HepG2 (cell line): ENCODE results near the gene BCL2L1. TPM values are rescaled to one million over a fixed set of nuclear protein-coding genes. Genes with fewer than 3 reads are reported as not detected.

Experiments used
- JUN ChIP-seq: sonication (generic); formaldehyde crosslinking; IDR thresholded peaks from 2 replicates; pipeline ENCODE4 v1.4.0; 2020; ENCODE audit warnings: mild to moderate bottlenecking, missing genetic modification reagents
- PHB2 ChIP-seq: fragments of 450-650 bp; IDR thresholded peaks from 2 replicates; pipeline ENCODE4 v1.6.1; 2018; ENCODE audit not compliant: partially characterized antibody
- RAD21 ChIP-seq: fragments of 450-650 bp; formaldehyde crosslinking; IDR thresholded peaks from 2 replicates; pipeline ENCODE4 v1.5.0; 2020; ENCODE audit warnings: mild to moderate bottlenecking
- RFXANK ChIP-seq: IDR thresholded peaks from 2 replicates; pipeline ENCODE4 v1.6.1; 2016
- ZBTB43 ChIP-seq: sonication (generic); formaldehyde crosslinking; conservative IDR thresholded peaks from 2 replicates; pipeline ENCODE4 v1.4.0; 2020; ENCODE audit warnings: missing genetic modification reagents
- ZNF34 ChIP-seq: sonication (generic); formaldehyde crosslinking; IDR thresholded peaks from 2 replicates; pipeline ENCODE4 v1.4.0; 2020; ENCODE audit warnings: mild to moderate bottlenecking, missing genetic modification reagents, borderline replicate concordance
- ZNF674 ChIP-seq: sonication (generic); formaldehyde crosslinking; IDR thresholded peaks from 2 replicates; pipeline ENCODE4 v1.5.0; 2020; ENCODE audit warnings: low read depth, mild to moderate bottlenecking, missing genetic modification reagents
- polyA plus RNA-seq, 8 experiments: library from polyadenylated mRNA; depleted of rRNA in 3 of 8; stranded (reverse) in 7 of 8; unstranded in 1 of 8; fragments of >200 nt; fragmentation: Illumina TruSeq in 4 of 8; extraction: Trizol in 4 of 8; gene quantifications; 2 replicates each; pipeline versions ENCODE4 v1.2.1 to v1.2.3, GENCODE V29; 2011 to 2016; ENCODE audit warnings: low read depth in 4 of 8, missing spikeins in 1 of 8, mixed read lengths in 1 of 8; ENCODE audit not compliant: insufficient read depth in 1 of 8
- total RNA-seq, 5 experiments: library from RNA; depleted of rRNA; stranded (reverse); fragments of >200 nt; fragmentation: Illumina TruSeq; extraction: Trizol; gene quantifications; 2 replicates each; pipeline ENCODE4 v1.2.3, GENCODE V29; 2016; ENCODE audit warnings: low read depth in 1 of 5
- TF ChIP-seq, protein P1 (sequence below): sonication (generic); formaldehyde crosslinking; IDR thresholded peaks from 2 replicates; pipeline ENCODE4 v1.5.1; 2020; ENCODE audit warnings: mild to moderate bottlenecking, missing genetic modification reagents
- TF ChIP-seq, protein P2 (sequence below): sonication (generic); formaldehyde crosslinking; IDR thresholded peaks from 2 replicates; pipeline ENCODE4 v1.4.0; 2020; ENCODE audit warnings: mild to moderate bottlenecking, missing genetic modification reagents
- TF ChIP-seq, protein P3 (sequence below): sonication (generic); formaldehyde crosslinking; IDR thresholded peaks from 2 replicates; pipeline ENCODE4 v1.8.1; 2023; ENCODE audit warnings: mild to moderate bottlenecking, missing genetic modification reagents, borderline replicate concordance
- TF ChIP-seq, protein P4 (sequence below): sonication (generic); formaldehyde crosslinking; IDR thresholded peaks from 2 replicates; pipeline ENCODE4 v1.5.1; 2020; ENCODE audit warnings: missing genetic modification reagents, mild to moderate bottlenecking, borderline replicate concordance

The BCL2L1 gene
- total and polyA plus RNA-seq, 2 of the 13 experiments (the other 11 are each of a cell fraction or from before 2014, with no cell fraction given): 164 to 258 TPM

DNA sequence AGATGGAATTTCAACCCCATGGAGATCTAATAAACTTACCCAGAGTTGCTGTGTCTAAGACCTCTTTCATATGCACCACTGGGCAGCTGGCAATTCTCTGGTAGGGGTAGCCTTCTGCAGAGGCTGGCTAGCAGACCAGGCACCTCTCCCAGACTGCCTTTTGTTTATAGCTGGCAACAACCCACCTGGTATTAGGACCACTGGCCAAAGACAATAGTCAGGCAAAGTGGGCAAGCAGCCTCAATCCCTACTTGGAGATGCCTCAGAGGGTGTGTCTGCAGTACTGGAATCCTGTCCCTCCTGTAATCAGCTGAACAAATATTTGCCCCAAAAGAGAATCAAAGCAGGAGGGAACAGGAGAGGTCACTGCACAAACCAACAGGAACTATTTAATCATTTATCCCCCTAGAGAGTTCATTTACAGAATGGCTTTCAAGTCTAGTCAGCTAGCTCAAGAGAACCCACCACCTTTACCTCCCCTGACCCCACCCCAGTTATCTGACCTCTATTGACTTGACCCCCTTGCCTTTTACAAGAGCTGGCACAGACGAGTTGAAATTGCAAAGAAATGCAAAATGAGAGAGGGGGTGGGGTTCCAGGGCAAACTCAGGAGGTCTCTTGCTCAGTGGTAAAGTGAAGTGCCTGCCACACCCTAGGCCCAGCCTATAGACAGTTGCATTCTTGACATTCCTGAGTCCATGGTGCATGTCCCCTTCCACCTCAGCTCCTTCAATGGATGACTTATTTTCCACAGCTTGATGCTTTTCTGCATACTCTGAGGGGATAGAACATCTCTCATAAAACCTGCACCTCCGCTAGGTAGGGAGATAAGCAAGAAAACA, 2.8 kb downstream of the BCL2L1 start (continued):
- no peak; the same call in 1 of the 2 replicates for TF ChIP-seq RAD21
- TF ChIP-seq, protein P1, sequence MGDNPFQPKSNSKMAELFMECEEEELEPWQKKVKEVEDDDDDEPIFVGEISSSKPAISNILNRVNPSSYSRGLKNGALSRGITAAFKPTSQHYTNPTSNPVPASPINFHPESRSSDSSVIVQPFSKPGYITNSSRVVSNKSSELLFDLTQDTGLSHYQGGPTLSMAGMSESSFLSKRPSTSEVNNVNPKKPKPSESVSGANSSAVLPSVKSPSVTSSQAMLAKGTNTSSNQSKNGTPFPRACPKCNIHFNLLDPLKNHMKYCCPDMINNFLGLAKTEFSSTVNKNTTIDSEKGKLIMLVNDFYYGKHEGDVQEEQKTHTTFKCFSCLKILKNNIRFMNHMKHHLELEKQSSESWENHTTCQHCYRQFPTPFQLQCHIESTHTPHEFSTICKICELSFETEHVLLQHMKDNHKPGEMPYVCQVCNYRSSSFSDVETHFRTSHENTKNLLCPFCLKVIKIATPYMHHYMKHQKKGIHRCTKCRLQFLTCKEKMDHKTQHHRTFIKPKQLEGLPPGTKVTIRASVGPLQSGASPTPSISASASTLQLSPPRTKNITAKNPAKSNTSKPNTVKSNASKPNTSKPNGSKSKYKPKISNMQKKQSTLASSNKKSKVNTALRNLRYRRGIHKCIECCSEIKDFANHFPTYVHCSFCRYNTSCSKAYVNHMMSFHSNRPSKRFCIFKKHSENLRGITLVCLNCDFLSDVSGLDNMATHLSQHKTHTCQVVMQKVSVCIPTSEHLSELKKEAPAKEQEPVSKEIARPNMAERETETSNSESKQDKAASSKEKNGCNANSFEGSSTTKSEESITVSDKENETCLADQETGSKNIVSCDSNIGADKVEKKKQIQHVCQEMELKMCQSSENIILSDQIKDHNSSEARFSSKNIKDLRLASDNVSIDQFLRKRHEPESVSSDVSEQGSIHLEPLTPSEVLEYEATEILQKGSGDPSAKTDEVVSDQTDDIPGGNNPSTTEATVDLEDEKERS (CRISPR knock-in tag): peak; percentile 81
- 0 out of 2 replicates have a peak, but pooled peaks have one; percentile 71 for TF ChIP-seq ZNF34 (CRISPR knock-in tag)
- no peak for TF ChIP-seq PHB2
- TF ChIP-seq RFXANK (CRISPR knock-in tag): no peak; the same call in 1 of the 2 replicates
- peak; percentile 89 for TF ChIP-seq ZBTB43 (CRISPR knock-in tag)
- TF ChIP-seq, protein P2, sequence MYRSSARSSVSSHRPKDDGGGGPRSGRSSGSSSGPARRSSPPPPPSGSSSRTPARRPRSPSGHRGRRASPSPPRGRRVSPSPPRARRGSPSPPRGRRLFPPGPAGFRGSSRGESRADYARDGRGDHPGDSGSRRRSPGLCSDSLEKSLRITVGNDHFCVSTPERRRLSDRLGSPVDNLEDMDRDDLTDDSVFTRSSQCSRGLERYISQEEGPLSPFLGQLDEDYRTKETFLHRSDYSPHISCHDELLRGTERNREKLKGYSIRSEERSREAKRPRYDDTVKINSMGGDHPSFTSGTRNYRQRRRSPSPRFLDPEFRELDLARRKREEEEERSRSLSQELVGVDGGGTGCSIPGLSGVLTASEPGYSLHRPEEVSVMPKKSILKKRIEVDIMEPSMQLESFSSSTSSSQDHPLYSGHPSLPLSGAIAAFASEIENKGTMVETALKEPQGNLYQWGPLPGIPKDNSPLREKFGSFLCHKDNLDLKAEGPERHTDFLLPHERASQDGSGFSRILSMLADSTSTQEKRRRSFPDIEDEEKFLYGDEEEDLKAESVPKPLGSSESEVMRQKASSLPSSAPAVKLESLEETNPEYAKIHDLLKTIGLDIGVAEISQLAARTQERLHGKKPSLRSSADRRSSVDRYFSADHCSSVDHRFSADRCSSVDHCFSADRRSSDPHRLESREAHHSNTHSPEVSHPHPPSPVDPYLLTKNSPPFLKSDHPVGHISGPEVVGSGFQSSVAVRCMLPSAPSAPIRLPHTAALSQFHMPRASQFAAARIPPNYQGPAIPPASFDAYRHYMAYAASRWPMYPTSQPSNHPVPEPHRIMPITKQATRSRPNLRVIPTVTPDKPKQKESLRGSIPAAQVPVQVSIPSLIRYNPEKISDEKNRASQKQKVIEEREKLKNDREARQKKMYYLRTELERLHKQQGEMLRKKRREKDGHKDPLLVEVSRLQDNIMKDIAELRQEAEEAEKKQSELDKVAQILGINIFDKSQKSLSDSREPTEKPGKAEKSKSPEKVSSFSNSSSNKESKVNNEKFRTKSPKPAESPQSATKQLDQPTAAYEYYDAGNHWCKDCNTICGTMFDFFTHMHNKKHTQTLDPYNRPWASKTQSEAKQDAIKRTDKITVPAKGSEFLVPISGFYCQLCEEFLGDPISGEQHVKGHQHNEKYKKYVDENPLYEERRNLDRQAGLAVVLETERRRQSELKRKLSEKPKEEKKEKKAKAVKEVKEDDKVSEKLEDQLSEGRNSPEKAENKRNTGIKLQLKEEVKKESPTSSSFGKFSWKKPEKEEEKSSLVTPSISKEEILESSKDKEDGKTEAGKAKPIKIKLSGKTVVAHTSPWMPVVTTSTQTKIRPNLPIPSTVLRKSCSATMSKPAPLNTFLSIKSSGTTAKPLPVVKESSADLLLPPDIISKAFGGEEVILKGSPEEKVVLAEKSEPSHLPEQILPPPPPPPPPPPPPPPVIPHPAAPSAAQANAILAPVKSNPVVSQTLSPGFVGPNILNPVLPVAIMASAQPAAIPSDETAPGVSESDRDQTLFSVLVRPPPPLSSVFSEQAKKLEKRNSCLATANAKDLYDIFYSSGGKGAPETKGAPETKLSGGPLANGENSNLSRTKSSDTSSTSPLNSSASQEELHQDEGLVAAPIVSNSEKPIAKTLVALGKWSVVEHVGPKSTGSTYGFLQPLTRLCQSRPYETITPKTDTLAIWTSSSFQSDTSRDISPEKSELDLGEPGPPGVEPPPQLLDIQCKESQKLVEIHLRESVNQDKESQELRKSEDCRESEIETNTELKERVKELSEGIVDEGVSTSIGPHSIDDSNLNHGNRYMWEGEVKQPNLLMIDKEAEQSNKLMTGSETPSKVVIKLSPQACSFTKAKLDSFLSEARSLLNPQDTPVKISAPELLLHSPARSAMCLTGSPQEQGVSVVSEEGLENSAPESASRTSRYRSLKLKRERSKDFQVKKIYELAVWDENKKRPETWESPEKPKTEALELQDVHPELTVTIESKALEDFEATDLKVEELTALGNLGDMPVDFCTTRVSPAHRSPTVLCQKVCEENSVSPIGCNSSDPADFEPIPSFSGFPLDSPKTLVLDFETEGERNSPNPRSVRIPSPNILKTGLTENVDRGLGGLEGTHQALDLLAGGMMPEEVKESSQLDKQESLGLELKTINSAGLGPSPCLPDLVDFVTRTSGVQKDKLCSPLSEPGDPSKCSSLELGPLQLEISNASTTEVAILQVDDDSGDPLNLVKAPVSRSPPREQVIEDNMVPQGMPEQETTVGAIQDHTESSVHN (CRISPR knock-in tag): 0 out of 2 replicates have a peak, but pooled peaks have one; percentile 73
- TF ChIP-seq JUN (CRISPR knock-in tag): peak; percentile 87
- TF ChIP-seq, protein P3, sequence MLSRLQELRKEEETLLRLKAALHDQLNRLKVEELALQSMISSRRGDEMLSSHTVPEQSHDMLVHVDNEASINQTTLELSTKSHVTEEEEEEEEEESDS: no peak
- TF ChIP-seq, protein P4, sequence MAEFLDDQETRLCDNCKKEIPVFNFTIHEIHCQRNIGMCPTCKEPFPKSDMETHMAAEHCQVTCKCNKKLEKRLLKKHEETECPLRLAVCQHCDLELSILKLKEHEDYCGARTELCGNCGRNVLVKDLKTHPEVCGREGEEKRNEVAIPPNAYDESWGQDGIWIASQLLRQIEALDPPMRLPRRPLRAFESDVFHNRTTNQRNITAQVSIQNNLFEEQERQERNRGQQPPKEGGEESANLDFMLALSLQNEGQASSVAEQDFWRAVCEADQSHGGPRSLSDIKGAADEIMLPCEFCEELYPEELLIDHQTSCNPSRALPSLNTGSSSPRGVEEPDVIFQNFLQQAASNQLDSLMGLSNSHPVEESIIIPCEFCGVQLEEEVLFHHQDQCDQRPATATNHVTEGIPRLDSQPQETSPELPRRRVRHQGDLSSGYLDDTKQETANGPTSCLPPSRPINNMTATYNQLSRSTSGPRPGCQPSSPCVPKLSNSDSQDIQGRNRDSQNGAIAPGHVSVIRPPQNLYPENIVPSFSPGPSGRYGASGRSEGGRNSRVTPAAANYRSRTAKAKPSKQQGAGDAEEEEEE (CRISPR knock-in tag): no peak
- TF ChIP-seq ZNF674 (CRISPR knock-in tag): no peak
